GM21390 (cell line): ENCODE results near the gene ALDH7A1.
A peak's percentile ranks its signal among the peaks of the same experiment; 100 is the strongest.

Experiments used
- ATAC-seq: cut with Tn5 transposase; IDR thresholded peaks from one replicate; pipeline ENCODE4 v1.9.1; 2021; ENCODE audit not compliant: unreplicated experiment

Gene ALDH7A1

DNA sequence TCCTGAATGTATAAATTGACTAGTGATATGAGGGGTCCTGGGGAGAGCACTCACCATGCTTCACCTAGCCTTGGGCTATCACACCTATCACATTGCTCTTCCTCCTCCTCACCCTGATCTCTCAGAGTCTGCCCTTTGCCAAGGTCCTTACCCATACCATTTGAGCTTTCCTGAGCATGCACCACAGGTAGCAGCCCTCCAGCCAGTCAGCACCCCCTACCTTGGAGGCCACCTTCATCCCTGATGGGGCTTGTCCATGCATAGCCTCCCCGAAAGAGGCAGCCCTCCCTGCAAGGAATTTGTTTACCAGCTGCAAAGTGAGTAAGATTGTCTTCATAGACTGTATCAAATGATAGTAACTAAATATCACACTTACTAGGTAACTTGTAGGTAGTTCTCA is 83.1 kb downstream of the ALDH7A1 start:
- no peak for ATAC-seq

DNA sequence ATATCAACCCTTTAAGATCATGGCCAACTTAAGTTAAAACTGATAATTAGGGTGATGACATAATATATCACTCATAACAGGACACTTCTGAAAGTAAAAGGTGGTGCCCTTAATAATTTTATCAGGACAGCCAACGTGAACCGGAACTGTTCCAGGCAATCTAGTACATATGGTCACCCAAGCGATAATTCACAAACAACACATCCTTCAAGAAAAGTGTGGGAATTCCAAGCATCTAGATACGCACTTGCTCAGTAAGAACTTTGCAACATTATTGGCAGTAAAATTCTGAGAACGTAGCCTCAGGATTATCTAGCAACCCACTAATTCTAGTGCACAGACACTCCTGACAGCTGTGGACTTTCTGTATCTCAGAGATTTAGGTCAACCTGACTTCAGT is 85.7 kb downstream of the ALDH7A1 start:
- ATAC-seq = no peak

DNA sequence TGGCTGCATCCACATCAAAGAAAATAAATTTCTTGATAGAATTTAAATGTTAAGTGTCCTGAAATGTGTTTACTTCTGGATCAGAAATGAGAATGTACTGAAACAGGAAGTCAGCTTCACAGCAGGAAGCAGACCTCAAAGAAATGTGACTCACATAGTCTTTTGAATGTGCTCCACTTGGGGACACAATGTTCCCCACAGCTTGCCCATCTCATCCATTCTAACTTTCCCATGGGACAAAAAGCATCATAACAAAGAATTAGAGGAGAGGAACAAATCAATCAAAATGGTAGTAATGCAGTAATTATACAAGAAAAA is 86.1 kb downstream of the ALDH7A1 start:
- no peak for ATAC-seq

DNA sequence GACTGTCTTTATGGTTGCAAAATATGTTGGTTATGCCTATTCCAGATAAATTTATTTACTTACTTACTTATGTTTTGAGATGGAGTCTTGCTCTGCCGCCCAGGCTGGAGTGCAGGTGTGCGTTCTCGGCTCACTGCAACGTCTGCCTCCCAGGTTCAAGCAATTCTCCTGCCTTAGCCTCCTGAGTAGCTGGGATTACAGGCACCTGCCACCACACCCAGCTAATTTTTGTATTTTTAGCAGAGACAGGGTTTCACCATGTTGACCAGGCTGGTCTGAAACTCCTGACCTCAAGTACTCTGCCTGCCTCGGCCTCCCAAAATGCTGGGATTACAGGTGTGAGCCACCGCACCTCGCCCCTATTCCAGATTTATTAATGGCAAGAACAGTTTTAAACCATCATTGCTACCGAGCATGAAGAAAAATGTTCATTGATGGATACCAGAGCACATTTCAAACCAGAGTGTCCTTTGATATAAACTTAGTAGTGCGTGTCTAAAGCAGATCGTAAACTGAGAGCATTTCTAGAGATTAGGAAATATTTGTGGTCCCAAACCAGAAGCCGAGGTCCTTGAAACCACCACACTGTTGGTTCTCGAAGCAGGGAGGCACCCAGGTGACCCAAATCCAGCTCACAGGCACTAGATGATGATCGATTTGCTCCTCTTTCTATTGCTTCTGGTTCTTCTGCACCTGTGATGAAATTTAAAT is 86.6 kb downstream of the ALDH7A1 start:
- ATAC-seq = no peak

DNA sequence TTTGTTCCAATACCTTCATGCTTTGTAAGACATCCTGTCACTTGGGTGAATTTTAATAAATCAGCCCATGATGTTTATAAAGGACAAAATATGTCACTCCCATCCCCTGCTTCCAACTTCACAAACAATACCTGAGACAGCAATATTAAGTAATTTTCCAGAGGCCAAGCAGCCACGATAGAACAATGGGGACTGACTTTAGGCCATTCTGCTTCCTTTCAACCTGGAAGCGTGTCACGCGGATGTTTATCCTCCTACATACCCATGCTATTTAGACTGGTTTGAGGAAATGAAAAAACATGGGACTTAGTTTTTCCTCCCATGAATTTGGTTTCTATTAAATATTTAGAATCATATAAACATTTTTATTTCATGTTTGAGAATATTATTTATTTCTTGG is 88.9 kb downstream of the ALDH7A1 start:
- ATAC-seq = no peak

DNA sequence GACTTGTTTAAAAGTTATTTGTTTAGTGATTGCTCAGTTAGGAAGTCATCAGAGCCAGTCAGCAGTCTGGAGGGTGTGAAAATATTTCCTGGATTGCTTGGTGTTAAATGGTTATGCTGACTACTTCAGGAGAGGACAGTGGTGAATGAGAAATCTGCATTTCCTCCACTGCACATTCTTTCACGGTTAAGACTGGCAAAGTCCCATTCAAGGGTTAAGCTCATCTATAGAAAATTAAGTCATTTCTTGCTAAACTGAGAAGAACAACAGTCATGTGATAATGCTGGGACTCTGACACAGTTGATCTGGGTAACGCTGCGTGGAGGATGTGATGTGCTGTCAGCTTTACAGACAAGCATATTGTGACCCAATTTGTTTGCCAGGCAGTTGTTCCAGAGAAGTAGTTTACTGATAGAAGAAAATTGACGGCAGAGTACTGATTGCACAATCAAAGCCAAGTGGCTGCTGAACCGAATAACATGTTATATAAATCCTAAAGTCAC is 91.4 kb downstream of the ALDH7A1 start:
- ATAC-seq = no peak

DNA sequence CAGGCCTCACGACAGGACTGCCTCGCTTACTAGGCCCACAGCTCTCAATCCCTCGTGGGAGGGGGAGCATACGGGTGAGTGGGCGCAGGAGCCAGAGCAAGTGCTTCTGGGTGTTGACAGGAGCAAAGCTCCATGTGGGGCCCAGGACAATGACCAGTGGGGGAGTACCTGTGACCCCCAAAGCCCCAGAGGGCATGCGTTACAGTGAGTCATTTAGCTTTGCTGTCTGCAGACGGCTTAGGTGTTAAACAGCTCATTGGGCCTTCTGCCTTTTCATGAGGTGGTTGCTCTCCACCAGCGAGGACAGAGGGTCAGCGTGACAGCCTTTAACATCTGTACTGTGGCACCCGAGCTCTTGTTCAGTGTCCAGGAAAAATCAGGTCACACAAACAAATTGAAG is 93.6 kb downstream of the ALDH7A1 start:
- ATAC-seq = no peak

DNA sequence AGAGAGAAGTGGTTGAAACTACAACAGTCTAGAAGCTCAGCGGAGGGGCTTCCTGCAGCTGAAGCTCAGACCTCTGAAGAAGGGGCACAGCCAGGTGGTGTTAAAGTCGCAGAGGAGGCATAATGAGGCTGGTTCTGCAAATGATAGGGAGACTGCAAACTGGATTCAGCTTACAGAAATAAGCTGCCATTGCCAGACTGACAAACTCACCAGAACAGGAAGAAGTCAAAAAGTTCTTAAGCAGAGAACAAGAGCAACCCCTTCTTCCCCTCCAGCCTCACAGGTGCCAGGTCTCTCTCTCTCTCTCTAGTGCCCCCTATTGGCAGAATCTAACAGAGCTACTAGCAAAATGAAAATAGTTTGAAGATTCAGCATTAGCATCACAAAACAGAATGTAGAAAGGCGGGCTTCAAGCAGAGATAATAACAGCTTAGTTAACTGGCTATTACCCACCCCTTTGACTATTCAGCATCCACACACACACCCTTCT is 95.1 kb downstream of the ALDH7A1 start:
- ATAC-seq = peak; percentile 80

DNA sequence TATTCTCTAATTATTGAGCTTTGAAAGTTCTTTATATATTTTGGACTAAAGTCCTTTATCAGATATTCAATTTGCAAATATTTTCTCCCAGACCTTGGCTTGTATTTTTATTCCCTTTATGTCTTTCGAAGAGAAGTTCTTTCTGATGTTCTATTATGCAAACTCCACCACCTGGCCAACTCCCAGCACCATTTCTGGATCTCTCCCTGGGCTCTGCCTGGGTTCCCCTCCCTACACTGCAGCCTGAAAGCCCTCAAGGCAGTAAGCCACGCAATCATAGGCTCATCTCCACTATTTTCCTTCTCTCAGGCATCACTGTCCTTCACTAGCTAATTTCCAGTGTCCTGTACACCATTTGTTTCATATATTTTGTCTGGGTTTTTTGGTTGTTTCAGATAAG is 95.7 kb downstream of the ALDH7A1 start:
- no peak for ATAC-seq

DNA sequence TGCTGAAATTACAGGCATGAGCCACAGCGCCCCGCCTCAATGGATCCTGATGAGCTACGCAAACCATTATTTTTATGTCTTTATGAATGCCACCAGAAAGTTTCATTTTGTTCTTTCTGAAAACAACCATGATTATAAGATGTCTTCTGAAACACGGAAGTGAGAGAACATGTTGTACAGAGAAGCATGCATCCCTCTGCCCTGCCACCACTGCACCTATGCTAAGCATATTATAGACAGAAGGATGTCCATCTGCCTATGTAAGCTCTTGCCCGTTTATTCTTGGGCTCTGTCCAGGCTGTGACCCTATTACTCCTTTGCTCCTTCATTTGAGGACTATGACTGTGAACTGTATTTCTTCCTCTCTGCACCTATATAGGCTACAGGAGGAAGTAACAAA is 97.5 kb downstream of the ALDH7A1 start:
- no peak for ATAC-seq

DNA sequence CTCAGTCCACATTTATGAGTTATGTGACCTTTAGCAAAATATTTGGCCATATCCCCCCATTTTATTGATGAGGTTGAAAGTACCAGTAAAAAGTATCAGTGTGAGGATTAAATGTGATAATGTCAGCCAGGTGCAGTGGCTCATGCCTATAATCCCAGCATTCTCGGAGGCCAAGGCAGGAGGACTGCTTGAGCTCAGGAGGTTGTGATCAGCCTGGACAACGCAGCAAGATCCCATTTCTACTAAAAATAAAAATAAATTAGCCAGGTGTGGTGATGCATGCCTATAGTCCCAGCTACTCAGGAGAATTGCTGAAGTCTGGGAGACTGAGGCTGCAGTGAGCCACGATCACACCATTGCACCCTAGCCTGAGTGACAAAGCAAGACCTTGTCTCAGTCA is 100.6 kb downstream of the ALDH7A1 start:
- no peak for ATAC-seq

DNA sequence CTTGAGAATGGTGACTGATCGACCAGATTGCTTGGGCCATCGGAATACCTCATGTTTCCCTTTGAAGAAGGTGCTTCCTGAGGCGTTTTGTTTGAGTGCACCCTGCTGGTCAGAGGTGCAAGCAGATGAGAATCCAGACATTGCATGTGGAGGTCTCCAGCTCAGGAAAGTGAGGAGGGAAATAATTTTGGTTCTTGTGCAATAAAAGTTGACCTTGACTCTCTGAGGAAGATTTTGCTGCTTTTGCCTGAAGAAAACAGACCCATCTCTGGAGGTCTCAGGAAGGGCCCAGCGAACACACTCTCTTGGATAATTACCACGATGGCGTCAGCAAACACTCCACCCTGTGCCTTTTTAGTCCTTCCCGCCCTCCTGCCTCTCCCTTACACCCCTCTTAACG is 102.1 kb downstream of the ALDH7A1 start:
- no peak for ATAC-seq

DNA sequence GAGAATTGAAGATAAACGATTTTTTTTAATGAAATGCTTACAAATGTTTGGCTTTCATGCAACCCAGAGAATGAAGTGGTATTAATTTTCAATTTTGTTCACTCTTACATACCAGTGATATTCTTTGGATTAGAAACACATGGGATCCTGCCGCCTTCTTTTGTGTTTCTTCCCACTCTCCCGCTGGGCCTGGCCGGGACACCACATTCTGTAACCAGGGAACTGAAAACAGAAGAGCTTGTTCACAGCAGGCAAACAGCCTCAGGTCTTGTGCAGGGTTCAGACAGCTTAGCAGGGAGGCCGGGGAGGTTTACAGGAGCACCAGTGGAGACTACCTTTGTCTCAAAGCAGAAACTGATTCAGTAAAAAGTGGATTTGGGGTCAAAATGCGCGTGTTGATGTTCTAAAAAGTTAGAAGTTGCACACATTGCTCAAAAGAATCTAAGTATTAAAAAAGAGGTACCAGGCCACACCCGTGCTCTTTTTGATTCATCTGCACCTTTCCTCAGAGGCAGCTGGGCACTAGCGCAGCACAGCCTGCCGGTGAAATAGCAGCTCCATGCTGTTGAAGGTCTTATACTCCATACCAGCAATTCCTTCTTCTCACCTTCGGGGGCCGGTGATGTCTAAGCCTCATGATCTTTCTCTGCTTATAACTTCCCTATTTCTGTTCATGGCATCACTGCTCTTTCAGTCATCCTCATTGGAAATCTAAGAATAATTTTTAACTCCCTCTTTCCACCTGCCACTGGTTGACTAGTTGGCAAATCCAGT is 104.7 kb downstream of the ALDH7A1 start:
- no peak for ATAC-seq

DNA sequence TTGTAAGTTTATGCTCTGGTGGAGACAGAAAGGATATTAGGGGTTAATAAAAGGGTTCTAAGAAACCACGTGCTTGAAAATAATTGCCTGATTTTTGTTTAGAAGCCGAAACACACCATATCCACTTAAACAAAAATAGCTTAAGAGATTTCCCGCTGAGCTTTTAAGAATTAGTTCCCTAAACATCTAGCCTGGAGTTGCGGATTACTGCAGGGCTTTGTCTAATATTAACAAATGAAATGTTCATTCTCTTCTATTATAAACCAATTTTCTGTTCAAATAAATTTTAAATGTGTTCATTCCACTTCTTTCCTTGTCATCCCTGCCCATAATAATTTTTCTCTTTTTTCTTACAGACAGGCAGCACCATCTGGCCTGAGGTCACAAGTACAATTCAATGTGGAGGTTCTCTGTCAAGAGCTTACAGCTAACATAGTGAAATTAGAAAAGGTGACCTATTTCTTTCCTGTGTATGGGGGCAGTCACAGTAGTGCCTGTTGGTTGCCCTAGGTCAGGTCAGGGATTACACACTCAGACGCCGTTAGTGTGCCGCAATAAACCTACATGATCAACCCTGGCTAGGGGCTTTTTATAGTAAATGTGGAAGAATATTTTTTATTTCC is 106.5 kb downstream of the ALDH7A1 start:
- ATAC-seq = no peak

DNA sequence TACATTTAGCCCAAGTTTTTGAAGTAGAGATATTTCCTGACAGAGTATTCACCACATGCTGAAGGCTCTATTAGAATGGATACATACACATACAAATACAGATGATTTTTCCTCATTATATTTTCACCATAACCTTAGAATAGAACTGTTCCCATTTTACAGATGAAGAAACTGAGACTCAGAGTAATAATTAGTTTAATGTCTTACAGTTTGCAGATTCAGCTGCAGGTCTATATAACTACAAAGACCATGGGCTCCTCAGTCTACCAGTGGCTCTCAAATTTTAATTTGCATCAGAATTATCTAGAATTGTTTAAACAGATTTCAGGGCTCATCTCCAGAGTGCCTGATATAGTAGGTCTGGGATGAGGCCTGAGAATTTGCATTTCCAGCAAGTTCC is 107.4 kb downstream of the ALDH7A1 start:
- no peak for ATAC-seq

DNA sequence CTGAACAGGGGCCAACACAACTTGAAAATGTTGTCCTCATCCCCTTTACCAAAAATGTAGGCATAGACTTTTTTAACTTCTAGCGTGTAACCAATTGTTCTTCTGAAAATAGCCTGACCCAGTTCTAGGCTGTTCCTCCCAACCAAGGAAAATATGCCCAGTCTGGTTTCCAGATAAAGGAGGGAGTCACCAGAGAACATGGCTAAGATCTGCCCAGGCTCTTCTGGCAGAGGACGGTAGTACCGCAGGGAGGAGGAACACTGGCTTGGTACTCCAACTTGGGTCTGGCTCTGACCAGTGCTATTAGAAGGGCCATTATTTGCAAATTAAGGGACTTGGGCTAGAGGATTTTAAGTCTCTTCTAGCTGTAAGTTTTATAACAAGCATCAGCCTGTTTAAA is 108.7 kb downstream of the ALDH7A1 start:
- no peak for ATAC-seq

DNA sequence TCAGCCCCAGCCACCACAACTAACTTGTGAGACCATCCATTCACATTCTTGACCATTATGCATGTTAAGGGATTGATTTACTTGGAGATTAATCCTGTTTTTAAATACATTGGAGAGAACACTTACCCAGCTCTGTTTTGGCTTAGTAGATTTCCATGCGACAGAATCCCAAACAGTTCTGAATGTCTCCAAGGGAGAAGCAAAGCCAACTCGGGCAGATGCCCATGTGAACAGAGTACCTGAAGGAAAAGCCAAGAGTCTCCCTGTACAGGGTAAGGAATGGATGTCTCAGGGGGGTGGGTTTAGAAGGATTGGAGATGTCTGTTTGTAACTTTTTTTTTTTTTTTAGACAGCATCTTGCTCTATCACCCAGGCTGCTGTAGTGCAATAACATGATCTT is 110.8 kb downstream of the ALDH7A1 start:
- ATAC-seq = no peak

DNA sequence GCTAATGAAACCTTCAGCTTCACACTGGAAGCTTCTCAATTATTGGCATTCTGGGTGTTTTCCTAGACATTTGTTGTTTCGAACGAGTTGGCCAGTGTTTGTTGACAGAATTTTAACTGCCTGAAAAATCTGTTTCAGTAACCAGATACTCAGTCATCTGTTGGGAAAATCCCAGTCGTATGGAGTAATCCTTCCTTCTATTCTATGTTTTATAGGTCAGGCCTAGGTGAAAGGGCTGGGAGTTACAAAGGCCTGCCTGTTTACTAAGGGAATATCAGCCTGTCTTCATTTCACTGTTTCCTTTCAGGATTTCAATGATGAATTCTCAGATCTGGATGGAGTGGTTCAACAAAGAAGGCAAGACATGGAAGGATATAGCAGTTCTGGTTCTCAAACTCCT is 111.9 kb downstream of the ALDH7A1 start:
- ATAC-seq = no peak

DNA sequence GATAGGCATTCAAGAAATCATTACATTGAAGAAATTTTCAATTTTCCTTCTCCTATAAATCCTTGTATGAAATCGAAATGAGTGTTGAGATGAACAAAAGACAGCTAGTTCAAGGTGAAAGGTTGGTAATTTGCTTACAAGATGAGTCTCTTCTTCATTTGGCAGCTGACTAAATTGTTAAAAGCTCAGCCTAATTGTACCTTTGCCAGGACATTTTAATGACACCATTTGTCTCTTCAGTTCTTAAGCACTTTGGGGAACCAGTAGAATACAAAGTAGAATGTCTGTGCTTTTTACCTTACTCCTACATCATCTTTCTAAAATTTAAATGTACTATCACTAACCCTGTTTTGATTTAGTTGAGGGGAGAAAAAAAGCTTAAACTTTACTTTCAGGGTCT is 112.4 kb downstream of the ALDH7A1 start:
- no peak for ATAC-seq

DNA sequence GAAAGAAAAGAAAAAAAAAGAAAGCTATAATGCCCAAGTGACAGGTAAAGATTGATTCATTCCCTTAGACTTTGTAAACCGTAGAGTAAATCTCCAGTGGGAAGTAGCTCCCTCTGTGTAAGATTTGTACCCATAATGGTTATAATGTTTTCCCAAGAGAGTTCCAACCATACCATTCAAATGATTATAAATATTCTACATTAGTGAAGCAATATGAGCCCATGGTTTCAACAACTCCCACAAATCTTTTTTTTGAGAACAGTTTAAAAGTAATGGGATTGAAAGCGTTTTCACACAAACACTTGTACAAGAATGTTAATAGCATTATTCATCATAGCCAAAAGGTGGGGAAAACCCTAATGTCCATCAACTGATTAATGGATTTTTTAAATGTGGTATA is 113.8 kb downstream of the ALDH7A1 start:
- no peak for ATAC-seq
